Bronchial epithelial cell (primary cell): ENCODE measurements around the gene PIMREG. TPM values are rescaled to one million over a fixed set of nuclear protein-coding genes. Genes with fewer than 3 reads are reported as not detected.

Source experiments
- DNase-seq: peaks from one replicate; pipeline ENCODE4 v3.0.0-alpha.2; 2010; ENCODE audit warnings: low read depth
- FAIRE-seq: peaks from 2 replicates; lab custom pipeline; 2011; peaks lifted over from hg19 to GRCh38; lab: Jason Lieb, UNC
- H3K27me3 ChIP-seq: 2 replicates; pipeline ENCODE4 v1.5.1; 2011; ENCODE audit warnings: low read length; ENCODE audit not compliant: control insufficient read depth, insufficient read depth
- H3K36me3 ChIP-seq: 2 replicates; pipeline ENCODE4 v1.5.1; 2011; ENCODE audit warnings: low read length; ENCODE audit not compliant: control insufficient read depth, insufficient read depth
- H3K4me3 ChIP-seq: 2 replicates; pipeline ENCODE4 v1.5.1; 2011; ENCODE audit warnings: mild to moderate bottlenecking, low read depth, low read length, control low read depth
- CTCF ChIP-seq: IDR thresholded peaks from 2 replicates; pipeline ENCODE4 v1.5.1; 2011; ENCODE audit warnings: mild to moderate bottlenecking, moderate library complexity, low read length, control low read depth, inconsistent platforms; ENCODE audit not compliant: insufficient read depth, severe bottlenecking
- total RNA-seq: library from RNA; depleted of rRNA; stranded (reverse); fragments of >200 nt; gene quantifications from 2 replicates; pipeline ENCODE4 v1.2.1, GENCODE V29; 2014

Gene PIMREG
- total RNA-seq, 1 donor from 2014 or later, result 0.26 TPM

GRCh38 chr17:6487251-6488007 is 43.2 kb downstream of the PIMREG start:
- DNase-seq, result no peak

GRCh38 chr17:6488008-6488539 is 43.8 kb downstream of the PIMREG start:
- no peak for TF ChIP-seq CTCF
- Histone ChIP-seq H3K27me3 (no peaks in the 10 kb centered on the region), H3K36me3 (peaks cover 12% of the 10 kb centered on the region), H3K4me3 (no peak overlapping the region)
- FAIRE-seq (no peak), DNase-seq (no peak)

More at GRCh38 chr17:6487251-6488007, 43.2 kb downstream of the PIMREG start:
- TF ChIP-seq CTCF, result no peak
- no peaks in the 10 kb centered on the region for H3K27me3 ChIP-seq
- peaks cover 14% of the 10 kb centered on the region for H3K36me3 ChIP-seq
- FAIRE-seq, result no peak
- H3K4me3 ChIP-seq, result no peak overlapping the region

- TF ChIP-seq CTCF, result no peak
- FAIRE-seq (no peak), DNase-seq (no peak)
- H3K4me3 ChIP-seq, result no peak overlapping the region
- H3K36me3 ChIP-seq, result peaks cover 6% of the 10 kb centered on the region
- no peaks in the 10 kb centered on the region for H3K27me3 ChIP-seq
Measured at GRCh38 chr17:6489016-6489550, 44.8 kb downstream of the PIMREG start.

GRCh38 chr17:6491071-6491700 is 46.9 kb downstream of the PIMREG start:
- no peaks in the 10 kb centered on the region for H3K27me3 ChIP-seq
- FAIRE-seq (no peak), DNase-seq (no peak)
- no peaks in the 10 kb centered on the region for H3K36me3 ChIP-seq
- TF ChIP-seq CTCF, result no peak
- no peak overlapping the region for H3K4me3 ChIP-seq

- H3K36me3 ChIP-seq, result no peaks in the 10 kb centered on the region
- no peak overlapping the region for H3K4me3 ChIP-seq
- FAIRE-seq (no peak), DNase-seq (no peak)
- no peaks in the 10 kb centered on the region for H3K27me3 ChIP-seq
- TF ChIP-seq CTCF, result no peak
Measured at GRCh38 chr17:6492892-6493674, 48.8 kb downstream of the PIMREG start.
